Muscle layer of colon (tissue), 2 donors: ENCODE measurements around the gene SEC22B.
"Not testable (repeated sequence)": the region's sequence is repeated elsewhere in the genome, so short reads cannot be mapped to it uniquely, and the experiment has no call there.

Experiments used
- H3K27ac ChIP-seq: one replicate; pipeline ENCODE4 v1.7.0; 2013; ENCODE audit warnings: low read depth, mild to moderate bottlenecking, low read length, moderate library complexity
- H3K27me3 ChIP-seq, 2 donors: one replicate each; pipeline ENCODE4 v1.7.0; 2013; ENCODE audit warnings: low read length in 2 of 2, mild to moderate bottlenecking in 2 of 2; ENCODE audit not compliant: insufficient read depth in 2 of 2, control insufficient read depth in 1 of 2
- H3K36me3 ChIP-seq: one replicate; pipeline ENCODE4 v1.7.0; 2013; ENCODE audit warnings: mild to moderate bottlenecking, low read length; ENCODE audit not compliant: insufficient read depth
- H3K4me1 ChIP-seq: one replicate; pipeline ENCODE4 v1.7.0; 2013; ENCODE audit warnings: mild to moderate bottlenecking, low read length; ENCODE audit not compliant: insufficient read depth
- H3K4me3 ChIP-seq, 2 donors: one replicate each; pipeline ENCODE4 v1.7.0; 2013; ENCODE audit warnings: low read length in 2 of 2, low read depth in 1 of 2, mild to moderate bottlenecking in 1 of 2, moderate library complexity in 1 of 2
- H3K9ac ChIP-seq: one replicate; pipeline ENCODE4 v1.7.0; 2013; ENCODE audit warnings: low read length
- H3K9me3 ChIP-seq: one replicate; pipeline ENCODE4 v1.7.0; 2013; ENCODE audit warnings: mild to moderate bottlenecking, low read length
- donor health status: abdominal sarcoma.
- donor health status: Adenocarcinoma of cecum.

SEC22B gene

GRCh38 chr1:120178058-120178457 lies 1.7 kb upstream of the SEC22B start:
- H3K4me3 ChIP-seq, H3K27ac ChIP-seq, H3K36me3 ChIP-seq, H3K9me3 ChIP-seq, H3K27me3 ChIP-seq, H3K9ac ChIP-seq, H3K4me1 ChIP-seq: not testable (repeated sequence)

- not testable (repeated sequence) for H3K27me3 ChIP-seq, H3K9me3 ChIP-seq, H3K4me1 ChIP-seq, H3K36me3 ChIP-seq
- H3K9ac ChIP-seq, result peak overlapping the region; percentile 96
- H3K27ac ChIP-seq, result peak overlapping the region; percentile 93
- H3K4me3 ChIP-seq, result peak overlapping the region; percentile 82 to 99
Measured at GRCh38 chr1:120175688-120176087, 632 bp downstream of the SEC22B start.

- not testable (repeated sequence) for H3K27me3 ChIP-seq, H3K4me3 ChIP-seq, H3K9ac ChIP-seq, H3K4me1 ChIP-seq, H3K27ac ChIP-seq, H3K9me3 ChIP-seq, H3K36me3 ChIP-seq
Measured at GRCh38 chr1:120164761-120165160, 11.6 kb downstream of the SEC22B start.

- H3K27me3 ChIP-seq, H3K9me3 ChIP-seq, H3K4me1 ChIP-seq, H3K9ac ChIP-seq, H3K27ac ChIP-seq, H3K36me3 ChIP-seq, H3K4me3 ChIP-seq: not testable (repeated sequence)
Measured at GRCh38 chr1:120162015-120162414, 14.3 kb downstream of the SEC22B start.

GRCh38 chr1:120158495-120158894 lies 17.8 kb downstream of the SEC22B start:
- not testable (repeated sequence) for H3K9me3 ChIP-seq, H3K4me1 ChIP-seq, H3K27me3 ChIP-seq, H3K9ac ChIP-seq, H3K4me3 ChIP-seq, H3K36me3 ChIP-seq, H3K27ac ChIP-seq

- H3K36me3 ChIP-seq, H3K9me3 ChIP-seq, H3K27ac ChIP-seq, H3K27me3 ChIP-seq, H3K4me3 ChIP-seq, H3K4me1 ChIP-seq, H3K9ac ChIP-seq: not testable (repeated sequence)
Measured at GRCh38 chr1:120158086-120158485, 18.2 kb downstream of the SEC22B start.

GRCh38 chr1:120150138-120150822 lies 26.0 kb downstream of the SEC22B start:
- not testable (repeated sequence) for H3K4me1 ChIP-seq, H3K27ac ChIP-seq, H3K9ac ChIP-seq, H3K36me3 ChIP-seq, H3K9me3 ChIP-seq, H3K27me3 ChIP-seq, H3K4me3 ChIP-seq

GRCh38 chr1:120149420-120150059 lies 26.8 kb downstream of the SEC22B start:
- H3K9ac ChIP-seq, H3K9me3 ChIP-seq: not testable (repeated sequence)

GRCh38 chr1:120145806-120146205 lies 30.5 kb downstream of the SEC22B start:
- H3K9ac ChIP-seq, H3K36me3 ChIP-seq, H3K27ac ChIP-seq, H3K27me3 ChIP-seq, H3K4me3 ChIP-seq, H3K9me3 ChIP-seq, H3K4me1 ChIP-seq: not testable (repeated sequence)

More at GRCh38 chr1:120149420-120150059, 26.8 kb downstream of the SEC22B start:
- H3K36me3 ChIP-seq, H3K4me1 ChIP-seq, H3K27me3 ChIP-seq, H3K27ac ChIP-seq, H3K4me3 ChIP-seq: not testable (repeated sequence)

- H3K9ac ChIP-seq, H3K27ac ChIP-seq, H3K4me3 ChIP-seq, H3K27me3 ChIP-seq, H3K4me1 ChIP-seq, H3K9me3 ChIP-seq, H3K36me3 ChIP-seq: not testable (repeated sequence)
Measured at GRCh38 chr1:120144626-120145025, 31.7 kb downstream of the SEC22B start.

- not testable (repeated sequence) for H3K4me1 ChIP-seq, H3K9me3 ChIP-seq, H3K27ac ChIP-seq, H3K4me3 ChIP-seq, H3K27me3 ChIP-seq, H3K9ac ChIP-seq, H3K36me3 ChIP-seq
Measured at GRCh38 chr1:120144169-120144568, 32.2 kb downstream of the SEC22B start.

GRCh38 chr1:120143334-120143733 lies 33.0 kb downstream of the SEC22B start:
- not testable (repeated sequence) for H3K27ac ChIP-seq, H3K9me3 ChIP-seq, H3K36me3 ChIP-seq

More at GRCh38 chr1:120143334-120143733, 33.0 kb downstream of the SEC22B start:
- not testable (repeated sequence) for H3K4me1 ChIP-seq, H3K9ac ChIP-seq, H3K27me3 ChIP-seq, H3K4me3 ChIP-seq
